GM12892 (cell line): ENCODE measurements around the gene ERC1.

Source experiments
- POLR2A ChIP-seq: IDR thresholded peaks from 2 replicates; pipeline ENCODE4 v1.6.1; 2011; ENCODE audit warnings: low read depth, low read length, control low read depth
- POLR2AphosphoS5 ChIP-seq: IDR thresholded peaks from 2 replicates; pipeline ENCODE4 v1.6.1; 2011; ENCODE audit warnings: low read depth, low read length, control low read depth

DNA sequence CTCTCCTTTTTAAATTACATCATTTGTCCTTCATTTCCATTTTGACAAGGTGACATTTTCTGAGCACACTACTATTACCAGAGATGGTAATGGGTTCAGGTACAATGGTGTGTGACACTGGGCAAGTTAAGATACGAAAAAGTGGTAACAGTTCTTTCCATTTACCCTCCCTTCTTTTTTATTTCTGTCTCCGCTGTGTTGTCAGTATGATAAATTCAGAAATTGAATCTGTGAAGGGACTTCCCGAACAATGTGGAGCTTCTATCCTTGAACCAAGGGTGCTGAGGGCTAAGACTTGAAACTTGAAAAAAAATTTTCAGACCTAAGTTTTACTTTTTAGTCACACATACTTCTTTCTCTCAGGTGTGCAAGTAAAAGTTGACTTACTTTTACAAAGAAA lies 103.7 kb downstream of the ERC1 start:
- TF ChIP-seq POLR2AphosphoS5 (no peak), POLR2A (no peak)
